ENCODE measurements around the gene ANKS1A. TPM values are rescaled to one million over a fixed set of nuclear protein-coding genes. Genes with fewer than 3 reads are reported as not detected.
A peak's percentile ranks its signal among the peaks of the same experiment; 100 is the strongest.
"Not testable (repeated sequence)": the region's sequence is repeated elsewhere in the genome, so short reads cannot be mapped to it uniquely, and the experiment has no call there.

The ANKS1A gene
- total RNA-seq, 1 donor from 2014 or later = 17.0 TPM

DNA sequence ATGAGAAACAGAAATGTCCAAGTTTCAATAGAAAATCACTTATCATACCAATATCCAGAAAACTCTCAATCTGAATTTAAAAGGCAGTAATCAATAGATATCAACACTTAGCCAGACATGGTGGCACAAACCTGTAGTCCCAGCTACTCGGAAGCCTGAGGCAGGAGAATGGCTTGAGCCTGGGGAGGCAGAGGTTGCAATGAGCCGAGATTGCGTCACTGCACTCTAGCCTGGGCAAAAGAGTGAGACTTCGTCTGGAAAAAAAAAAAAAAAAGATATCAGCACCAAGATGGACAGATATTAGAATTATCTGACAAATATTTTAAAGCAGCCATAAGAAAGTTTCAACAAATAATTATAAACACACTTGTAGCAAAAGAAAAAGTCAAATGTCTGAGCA is 205.1 kb downstream of the ANKS1A start:
- Mint-ChIP-seq H3K27ac (peak overlapping the region; percentile 18), H3K9me3 (no peaks in the 10 kb centered on the region), H3K36me3 (no peaks in the 10 kb centered on the region), H3K4me1 (peaks cover 23% of the 10 kb centered on the region), H3K27me3 (ENCODE audit: insufficient read depth, low read depth) (peaks cover 7% of the 10 kb centered on the region), H3K4me3 (no peak overlapping the region)
- Histone ChIP-seq H3F3A (ENCODE audit: low read depth) (peaks cover 6% of the 10 kb centered on the region), H3K4me3 (no peak overlapping the region), H3K27me3 (no peaks in the 10 kb centered on the region), H3K27ac (no peak overlapping the region), H3K4me2 (no peak overlapping the region), H3K9ac (no peak overlapping the region), H2AFZ (replicated peaks) (no peak overlapping the region), H3K79me2 (ENCODE audit: low read depth) (no peaks in the 10 kb centered on the region), H3K9me3 (ENCODE audit: low read depth) (no peaks in the 10 kb centered on the region), H3K4me1 (peaks cover 8% of the 10 kb centered on the region), H3K36me3 (no peaks in the 10 kb centered on the region), H4K20me1 (ENCODE audit: low read depth) (no peaks in the 10 kb centered on the region)
- DNase-seq (ENCODE audit: low spot score) = no peak
- TF ChIP-seq EZH2phosphoT487 (IDR thresholded peaks at IDR 0.05) (no peak), EZH2 (IDR thresholded peaks at IDR 0.05) (no peak)
- TF ChIP-seq, protein P1, sequence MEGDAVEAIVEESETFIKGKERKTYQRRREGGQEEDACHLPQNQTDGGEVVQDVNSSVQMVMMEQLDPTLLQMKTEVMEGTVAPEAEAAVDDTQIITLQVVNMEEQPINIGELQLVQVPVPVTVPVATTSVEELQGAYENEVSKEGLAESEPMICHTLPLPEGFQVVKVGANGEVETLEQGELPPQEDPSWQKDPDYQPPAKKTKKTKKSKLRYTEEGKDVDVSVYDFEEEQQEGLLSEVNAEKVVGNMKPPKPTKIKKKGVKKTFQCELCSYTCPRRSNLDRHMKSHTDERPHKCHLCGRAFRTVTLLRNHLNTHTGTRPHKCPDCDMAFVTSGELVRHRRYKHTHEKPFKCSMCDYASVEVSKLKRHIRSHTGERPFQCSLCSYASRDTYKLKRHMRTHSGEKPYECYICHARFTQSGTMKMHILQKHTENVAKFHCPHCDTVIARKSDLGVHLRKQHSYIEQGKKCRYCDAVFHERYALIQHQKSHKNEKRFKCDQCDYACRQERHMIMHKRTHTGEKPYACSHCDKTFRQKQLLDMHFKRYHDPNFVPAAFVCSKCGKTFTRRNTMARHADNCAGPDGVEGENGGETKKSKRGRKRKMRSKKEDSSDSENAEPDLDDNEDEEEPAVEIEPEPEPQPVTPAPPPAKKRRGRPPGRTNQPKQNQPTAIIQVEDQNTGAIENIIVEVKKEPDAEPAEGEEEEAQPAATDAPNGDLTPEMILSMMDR (IDR thresholded peaks at IDR 0.05) = no peak

DNA sequence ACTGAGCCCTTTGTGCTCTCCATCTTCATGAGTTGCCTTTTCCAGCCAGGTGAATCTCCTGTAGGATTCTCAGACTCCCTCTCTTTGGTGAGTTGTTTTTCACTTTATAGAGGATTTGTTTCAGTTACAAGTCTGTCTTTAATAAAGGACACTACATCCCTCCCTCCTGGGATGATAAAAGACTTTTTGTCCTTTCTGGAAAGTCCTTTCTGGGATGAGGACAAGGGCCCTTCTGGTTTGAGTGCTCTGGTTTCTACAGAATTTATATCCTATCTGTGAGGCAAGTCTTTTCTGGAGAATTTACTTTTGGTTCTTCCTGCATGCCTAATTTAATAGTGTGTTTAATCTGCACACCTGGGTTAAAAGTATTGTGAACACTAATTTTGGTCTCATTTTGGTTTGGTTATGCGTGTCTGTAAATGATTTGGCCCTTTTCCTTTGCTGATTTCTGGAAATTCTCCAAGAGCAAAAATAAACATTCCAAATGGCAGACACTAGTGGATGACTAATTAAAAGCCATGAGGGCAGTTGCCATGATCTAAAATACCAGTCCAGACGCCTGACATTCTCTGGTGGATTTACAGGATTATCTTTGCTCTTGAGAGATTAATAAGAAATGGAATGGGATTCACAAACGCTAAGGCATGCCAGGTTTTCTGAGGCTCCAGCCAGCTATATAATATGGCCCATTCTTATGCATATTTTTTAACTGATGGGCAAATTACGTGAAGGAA is 207.2 kb downstream of the ANKS1A start:
- Histone ChIP-seq H3K4me3 (no peak overlapping the region), H4K20me1 (ENCODE audit: low read depth) (no peaks in the 10 kb centered on the region), H3K27me3 (no peaks in the 10 kb centered on the region), H3K9me3 (ENCODE audit: low read depth) (no peaks in the 10 kb centered on the region), H2AFZ (replicated peaks) (no peak overlapping the region), H3K4me1 (peaks cover 8% of the 10 kb centered on the region), H3K4me2 (no peak overlapping the region), H3K36me3 (no peaks in the 10 kb centered on the region), H3K9ac (no peak overlapping the region), H3F3A (ENCODE audit: low read depth) (peaks cover 6% of the 10 kb centered on the region), H3K27ac (no peak overlapping the region), H3K79me2 (ENCODE audit: low read depth) (no peaks in the 10 kb centered on the region)
- H3K36me3 Mint-ChIP-seq = no peaks in the 10 kb centered on the region
- H3K9me3 Mint-ChIP-seq = no peaks in the 10 kb centered on the region
- H3K4me1 Mint-ChIP-seq = peaks cover 23% of the 10 kb centered on the region
- TF ChIP-seq EZH2 (IDR thresholded peaks at IDR 0.05) = no peak
- H3K27ac Mint-ChIP-seq = no peak overlapping the region
- no peak for DNase-seq (ENCODE audit: low spot score)
- H3K4me3 Mint-ChIP-seq = no peak overlapping the region
- H3K27me3 Mint-ChIP-seq (ENCODE audit: insufficient read depth, low read depth) = peaks cover 6% of the 10 kb centered on the region

DNA sequence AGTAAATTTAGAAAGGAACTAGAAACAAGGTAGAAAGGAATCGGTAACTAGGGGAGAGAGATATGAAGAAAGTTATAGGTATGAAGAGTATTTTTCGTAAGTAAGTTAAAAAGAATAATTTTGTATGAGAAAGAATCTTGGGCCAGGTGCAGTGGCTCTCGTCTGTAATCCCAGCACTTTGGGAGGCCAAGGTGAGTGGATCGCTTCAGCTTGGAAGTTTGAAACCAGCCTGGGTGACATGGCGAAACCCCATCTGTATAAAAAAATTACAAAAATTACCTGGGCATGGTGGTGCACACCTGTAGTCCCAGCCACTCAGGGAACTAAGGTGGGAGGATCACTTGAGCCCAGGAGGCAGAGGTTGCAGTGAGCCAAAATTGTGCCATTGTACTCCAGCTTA is 210.1 kb downstream of the ANKS1A start:
- H3K27ac ChIP-seq = no peak overlapping the region
- H3K4me3 ChIP-seq = no peak overlapping the region
- Mint-ChIP-seq H3K9me3 (no peaks in the 10 kb centered on the region), H3K4me1 (peaks cover 17% of the 10 kb centered on the region), H3K27me3 (ENCODE audit: insufficient read depth, low read depth) (no peaks in the 10 kb centered on the region), H3K4me3 (no peak overlapping the region), H3K36me3 (no peaks in the 10 kb centered on the region), H3K27ac (no peak overlapping the region)
- no peaks in the 10 kb centered on the region for H3K9me3 ChIP-seq (ENCODE audit: low read depth)
- peaks cover 6% of the 10 kb centered on the region for H3F3A ChIP-seq (ENCODE audit: low read depth)
- no peak for DNase-seq (ENCODE audit: low spot score)
- no peak overlapping the region for H3K4me2 ChIP-seq
- no peak overlapping the region for H2AFZ ChIP-seq (replicated peaks)
- H3K27me3 ChIP-seq = no peaks in the 10 kb centered on the region
- no peak overlapping the region for H3K9ac ChIP-seq
- H3K36me3 ChIP-seq = no peaks in the 10 kb centered on the region
- H3K79me2 ChIP-seq (ENCODE audit: low read depth) = no peaks in the 10 kb centered on the region
- H3K4me1 ChIP-seq = peaks cover 8% of the 10 kb centered on the region
- TF ChIP-seq EZH2 (IDR thresholded peaks at IDR 0.05) (no peak), EZH2phosphoT487 (IDR thresholded peaks at IDR 0.05) (no peak)
- TF ChIP-seq, protein P1 (IDR thresholded peaks at IDR 0.05) = no peak
- H4K20me1 ChIP-seq (ENCODE audit: low read depth) = no peaks in the 10 kb centered on the region

DNA sequence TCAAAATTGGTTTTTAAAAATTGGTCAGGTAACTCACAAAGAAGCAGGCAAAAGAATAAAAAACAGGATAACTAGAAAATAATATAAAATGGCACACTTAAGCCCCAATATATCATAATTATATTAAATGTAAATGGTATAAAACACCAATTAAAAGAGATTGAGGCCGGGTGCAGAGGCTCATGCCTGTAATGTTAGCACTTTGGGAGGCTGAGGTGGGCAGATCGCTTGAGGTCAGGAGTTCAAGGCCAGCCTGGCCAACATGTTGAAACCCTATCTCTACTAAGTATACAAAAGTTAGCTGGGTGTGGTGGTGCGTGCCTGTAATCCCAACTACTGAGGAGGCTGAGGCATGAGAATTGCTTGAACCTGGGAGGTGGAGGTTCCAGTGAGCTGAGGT is 216.0 kb downstream of the ANKS1A start:
- H3K4me3 Mint-ChIP-seq = no peak overlapping the region
- no peak overlapping the region for H3K4me2 ChIP-seq
- no peaks in the 10 kb centered on the region for H3K79me2 ChIP-seq (ENCODE audit: low read depth)
- no peak overlapping the region for H3K27ac ChIP-seq
- TF ChIP-seq EZH2 (IDR thresholded peaks at IDR 0.05) (no peak), EZH2phosphoT487 (IDR thresholded peaks at IDR 0.05) (no peak)
- TF ChIP-seq, protein P1 (IDR thresholded peaks at IDR 0.05) = no peak
- H3K9me3 ChIP-seq (ENCODE audit: low read depth) = no peaks in the 10 kb centered on the region
- H3K36me3 ChIP-seq = no peaks in the 10 kb centered on the region
- no peak overlapping the region for H2AFZ ChIP-seq (replicated peaks)
- DNase-seq (ENCODE audit: low spot score) = no peak
- H3K4me1 ChIP-seq = no peaks in the 10 kb centered on the region
- H3K9ac ChIP-seq = no peak overlapping the region
- no peak overlapping the region for H3K27ac Mint-ChIP-seq
- H3K27me3 Mint-ChIP-seq (ENCODE audit: insufficient read depth, low read depth) = no peaks in the 10 kb centered on the region
- no peaks in the 10 kb centered on the region for H4K20me1 ChIP-seq (ENCODE audit: low read depth)
- H3K4me1 Mint-ChIP-seq = no peaks in the 10 kb centered on the region
- H3F3A ChIP-seq (ENCODE audit: low read depth) = no peaks in the 10 kb centered on the region
- H3K27me3 ChIP-seq = no peaks in the 10 kb centered on the region
- peaks cover 10% of the 10 kb centered on the region for H3K9me3 Mint-ChIP-seq
- H3K36me3 Mint-ChIP-seq = peaks cover 2% of the 10 kb centered on the region
- H3K4me3 ChIP-seq = no peak overlapping the region

DNA sequence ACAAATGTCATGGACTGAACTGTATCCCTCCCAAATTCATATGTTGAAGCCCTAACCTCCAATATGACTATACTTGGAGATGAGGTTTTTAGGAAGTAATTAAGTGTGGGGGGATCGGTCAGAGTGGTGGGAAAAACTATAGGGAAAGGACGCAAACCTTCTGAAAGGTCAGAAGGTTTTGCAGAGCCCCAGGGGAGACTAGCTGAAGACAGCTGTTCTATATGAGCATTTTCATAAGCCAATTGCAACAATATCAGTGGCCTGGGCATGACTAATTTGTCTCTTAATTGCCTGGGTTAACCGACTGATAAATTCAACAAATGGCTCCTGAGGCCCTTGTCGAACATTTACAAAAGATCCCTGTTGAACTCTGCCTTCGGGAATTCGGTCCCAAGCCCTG is 217.0 kb downstream of the ANKS1A start:
- H3K27me3 ChIP-seq; H3K9ac ChIP-seq; H3K27ac Mint-ChIP-seq; H3K79me2 ChIP-seq (ENCODE audit: low read depth); H3K9me3 ChIP-seq (ENCODE audit: low read depth); DNase-seq (ENCODE audit: low spot score); H3K4me2 ChIP-seq; H3K36me3 ChIP-seq; H2AFZ ChIP-seq (replicated peaks); H3K27me3 Mint-ChIP-seq (ENCODE audit: insufficient read depth, low read depth); H3K4me1 Mint-ChIP-seq; H3K36me3 Mint-ChIP-seq; H3K9me3 Mint-ChIP-seq; H3F3A ChIP-seq (ENCODE audit: low read depth); H3K4me1 ChIP-seq; H3K27ac ChIP-seq; H3K4me3 Mint-ChIP-seq; H3K4me3 ChIP-seq; H4K20me1 ChIP-seq (ENCODE audit: low read depth): not testable (repeated sequence)

DNA sequence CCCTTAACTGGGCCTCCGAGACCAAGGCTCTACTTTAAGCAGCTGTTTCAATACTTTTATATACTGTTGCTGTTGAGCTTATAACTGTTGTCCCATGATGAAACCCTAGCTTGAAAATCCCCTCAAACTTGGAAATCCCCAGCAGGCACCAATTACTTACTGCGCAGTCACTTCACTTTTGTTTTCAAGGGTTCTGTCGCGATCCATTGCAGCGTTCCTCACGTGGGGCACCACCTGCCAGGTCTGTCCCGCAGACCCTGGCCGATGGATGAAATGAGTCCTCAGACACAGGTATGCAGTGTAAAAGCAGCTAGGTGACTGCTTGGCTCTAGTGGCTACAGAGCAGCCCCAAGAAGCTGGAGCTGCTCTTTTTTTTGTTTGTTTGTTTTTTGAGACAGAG is 218.2 kb downstream of the ANKS1A start:
- not testable (repeated sequence) for H3F3A ChIP-seq (ENCODE audit: low read depth); H3K4me2 ChIP-seq; H4K20me1 ChIP-seq (ENCODE audit: low read depth); H3K4me3 ChIP-seq; H3K4me1 Mint-ChIP-seq; H3K36me3 Mint-ChIP-seq; H3K79me2 ChIP-seq (ENCODE audit: low read depth); H3K4me1 ChIP-seq; H2AFZ ChIP-seq (replicated peaks); H3K27ac Mint-ChIP-seq; H3K27me3 ChIP-seq; H3K36me3 ChIP-seq; H3K27ac ChIP-seq; DNase-seq (ENCODE audit: low spot score); H3K4me3 Mint-ChIP-seq; H3K9ac ChIP-seq; H3K9me3 ChIP-seq (ENCODE audit: low read depth); H3K27me3 Mint-ChIP-seq (ENCODE audit: insufficient read depth, low read depth)
- H3K9me3 Mint-ChIP-seq = peaks cover 11% of the 10 kb centered on the region

All from neural progenitor cell (in vitro differentiated cells).